ENCODE measurements around the gene SMURF2. TPM values are rescaled to one million over a fixed set of nuclear protein-coding genes. Genes with fewer than 3 reads are reported as not detected.
"Not testable (repeated sequence)": the region's sequence is repeated elsewhere in the genome, so short reads cannot be mapped to it uniquely, and the experiment has no call there.

Gene SMURF2
- total RNA-seq, 1 experiment from 2014 or later, result 35.3 TPM

DNA sequence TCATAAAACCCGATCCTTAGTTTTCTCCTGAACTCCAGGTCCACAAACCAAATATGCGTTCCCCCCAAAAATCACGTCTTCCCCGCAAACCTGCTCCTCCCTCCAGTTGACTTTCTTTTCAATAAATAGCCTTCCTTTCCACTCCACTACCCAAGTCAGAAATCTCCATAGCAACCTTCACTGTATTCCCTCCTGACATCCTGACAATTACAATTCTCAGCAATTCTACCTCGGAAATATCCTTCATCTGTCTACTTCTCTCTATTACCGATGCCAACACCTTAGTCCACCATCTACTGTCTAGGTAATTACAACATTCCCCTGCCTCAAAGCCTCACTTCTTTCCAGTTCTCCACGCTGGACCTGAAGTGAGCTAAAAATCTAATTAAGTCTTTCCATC lies 50.7 kb downstream of the SMURF2 start:
- Mint-ChIP-seq H3K4me1 (no peaks in the 10 kb centered on the region; a peak in 1 of 4 replicates), H3K9me3 (peaks cover 0 to 4% of the 10 kb centered on the region in 2 experiments; a peak in 1 of 5 replicates), H3K36me3 (ENCODE audit: insufficient read depth in 1 of 3, low read depth in 3 of 3) (peaks cover 0 to 5% (median 3%) of the 10 kb centered on the region in 3 experiments; a peak in 3 of 7 replicates), H3K27ac (no peak overlapping the region), H3K4me3 (no peak overlapping the region), H3K27me3 (ENCODE audit: low read depth) (no peaks in the 10 kb centered on the region)
- Histone ChIP-seq H4K91ac (ENCODE audit: insufficient read length, low read depth, low read length) (no peak overlapping the region), H3K14ac (ENCODE audit: insufficient read depth, low read length) (no peak overlapping the region), H2AFZ (ENCODE audit: low read length) (no peak overlapping the region), H3K9ac (ENCODE audit: extremely low read depth, insufficient read length, low read length) (no peak overlapping the region), H3K79me2 (ENCODE audit: insufficient read depth, low read length) (peaks cover 2% of the 10 kb centered on the region; the same call in 1 of the 2 replicates), H3K27ac (ENCODE audit: insufficient read length, low read depth, low read length) (no peak overlapping the region), H3K27me3 (ENCODE audit: insufficient read depth, low read length) (no peaks in the 10 kb centered on the region), H2BK20ac (ENCODE audit: low read depth, low read length, poor library complexity, severe bottlenecking) (no peak overlapping the region), H4K20me1 (ENCODE audit: control insufficient read depth, insufficient read depth, insufficient read length) (no peaks in the 10 kb centered on the region), H3K9me3 (ENCODE audit: control insufficient read depth, low read depth, low read length) (no peaks in the 10 kb centered on the region), H3K23ac (ENCODE audit: insufficient read length, low read depth, low read length) (no peak overlapping the region), H3K4me1 (ENCODE audit: insufficient read depth, low read length) (no peaks in the 10 kb centered on the region), H3K79me1 (ENCODE audit: insufficient read depth, low read depth, low read length, poor library complexity, severe bottlenecking) (peaks cover 4% of the 10 kb centered on the region), H3K18ac (ENCODE audit: insufficient read length, low read depth, low read length) (no peak overlapping the region), H2BK5ac (ENCODE audit: insufficient read length, low read length) (no peak overlapping the region), H3K4ac (ENCODE audit: low read depth, low read length) (no peak overlapping the region), H4K5ac (ENCODE audit: insufficient read length, low read depth, low read length) (no peak overlapping the region), H2BK120ac (ENCODE audit: low read depth, low read length, poor library complexity, severe bottlenecking) (no peak overlapping the region), H3K4me2 (ENCODE audit: insufficient read depth, insufficient read length, low read length) (no peak overlapping the region), H3K23me2 (ENCODE audit: insufficient read length, low read depth, low read length, poor library complexity, severe bottlenecking) (no peaks in the 10 kb centered on the region), H3T11ph (ENCODE audit: low read length) (no peak overlapping the region), H3K56ac (ENCODE audit: insufficient read length, low read depth, low read length) (no peak overlapping the region), H2BK12ac (ENCODE audit: insufficient read length, low read depth, low read length) (no peak overlapping the region), H2AK5ac (ENCODE audit: insufficient read length, low read length) (no peak overlapping the region), H2BK15ac (ENCODE audit: low read depth, low read length) (no peak overlapping the region), H4K8ac (replicated peaks; ENCODE audit: insufficient read length, low read depth, low read length) (no peak overlapping the region)
- no peak for DNase-seq
- WGBS (ENCODE audit: extremely low coverage, insufficient read length, low lambda C conversion rate), result 100% methylated on average over 2 of the region's 7 CpGs
- TF ChIP-seq, protein P1, sequence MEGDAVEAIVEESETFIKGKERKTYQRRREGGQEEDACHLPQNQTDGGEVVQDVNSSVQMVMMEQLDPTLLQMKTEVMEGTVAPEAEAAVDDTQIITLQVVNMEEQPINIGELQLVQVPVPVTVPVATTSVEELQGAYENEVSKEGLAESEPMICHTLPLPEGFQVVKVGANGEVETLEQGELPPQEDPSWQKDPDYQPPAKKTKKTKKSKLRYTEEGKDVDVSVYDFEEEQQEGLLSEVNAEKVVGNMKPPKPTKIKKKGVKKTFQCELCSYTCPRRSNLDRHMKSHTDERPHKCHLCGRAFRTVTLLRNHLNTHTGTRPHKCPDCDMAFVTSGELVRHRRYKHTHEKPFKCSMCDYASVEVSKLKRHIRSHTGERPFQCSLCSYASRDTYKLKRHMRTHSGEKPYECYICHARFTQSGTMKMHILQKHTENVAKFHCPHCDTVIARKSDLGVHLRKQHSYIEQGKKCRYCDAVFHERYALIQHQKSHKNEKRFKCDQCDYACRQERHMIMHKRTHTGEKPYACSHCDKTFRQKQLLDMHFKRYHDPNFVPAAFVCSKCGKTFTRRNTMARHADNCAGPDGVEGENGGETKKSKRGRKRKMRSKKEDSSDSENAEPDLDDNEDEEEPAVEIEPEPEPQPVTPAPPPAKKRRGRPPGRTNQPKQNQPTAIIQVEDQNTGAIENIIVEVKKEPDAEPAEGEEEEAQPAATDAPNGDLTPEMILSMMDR (conservative IDR thresholded peaks at IDR 0.05), result no peak

DNA sequence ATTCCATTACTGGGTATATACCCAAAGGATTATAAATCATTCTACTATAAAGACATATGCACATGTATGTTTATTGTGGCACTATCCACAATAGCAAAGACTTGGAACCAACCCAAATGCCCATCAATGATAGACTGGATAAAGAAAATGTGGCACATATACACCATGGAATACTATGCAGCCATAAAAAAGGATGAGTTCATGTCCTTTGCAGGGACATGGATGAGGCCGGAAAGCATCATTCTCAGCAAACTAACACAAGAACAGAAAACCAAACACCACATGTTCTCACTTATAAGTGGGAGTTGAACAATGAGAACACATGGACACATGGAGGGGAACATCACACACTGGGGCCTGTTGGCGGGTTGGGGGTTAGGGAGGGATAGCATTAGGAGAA lies 51.9 kb downstream of the SMURF2 start:
- H3K27me3 Mint-ChIP-seq (ENCODE audit: low read depth); H3K14ac ChIP-seq (ENCODE audit: insufficient read depth, low read length); H4K91ac ChIP-seq (ENCODE audit: insufficient read length, low read depth, low read length); H3K23me2 ChIP-seq (ENCODE audit: insufficient read length, low read depth, low read length, poor library complexity, severe bottlenecking); H3K79me1 ChIP-seq (ENCODE audit: insufficient read depth, low read depth, low read length, poor library complexity, severe bottlenecking); H3K36me3 Mint-ChIP-seq (ENCODE audit: insufficient read depth in 1 of 3, low read depth in 3 of 3); H3K4me1 Mint-ChIP-seq; H3K4me1 ChIP-seq (ENCODE audit: insufficient read depth, low read length); H3K27ac Mint-ChIP-seq; DNase-seq; H3K27me3 ChIP-seq (ENCODE audit: insufficient read depth, low read length); H3K27ac ChIP-seq (ENCODE audit: insufficient read length, low read depth, low read length); H3K23ac ChIP-seq (ENCODE audit: insufficient read length, low read depth, low read length); H2BK12ac ChIP-seq (ENCODE audit: insufficient read length, low read depth, low read length); H4K20me1 ChIP-seq (ENCODE audit: control insufficient read depth, insufficient read depth, insufficient read length); H3K18ac ChIP-seq (ENCODE audit: insufficient read length, low read depth, low read length); H3K56ac ChIP-seq (ENCODE audit: insufficient read length, low read depth, low read length); H2BK15ac ChIP-seq (ENCODE audit: low read depth, low read length); H4K5ac ChIP-seq (ENCODE audit: insufficient read length, low read depth, low read length); H3K9ac ChIP-seq (ENCODE audit: extremely low read depth, insufficient read length, low read length); H3K4ac ChIP-seq (ENCODE audit: low read depth, low read length); H3K9me3 Mint-ChIP-seq; H4K8ac ChIP-seq (replicated peaks; ENCODE audit: insufficient read length, low read depth, low read length); H2BK20ac ChIP-seq (ENCODE audit: low read depth, low read length, poor library complexity, severe bottlenecking); H2AK5ac ChIP-seq (ENCODE audit: insufficient read length, low read length); H3K4me3 Mint-ChIP-seq; H3T11ph ChIP-seq (ENCODE audit: low read length); H2AFZ ChIP-seq (ENCODE audit: low read length); H3K4me2 ChIP-seq (ENCODE audit: insufficient read depth, insufficient read length, low read length); H3K9me3 ChIP-seq (ENCODE audit: control insufficient read depth, low read depth, low read length); H2BK5ac ChIP-seq (ENCODE audit: insufficient read length, low read length); H2BK120ac ChIP-seq (ENCODE audit: low read depth, low read length, poor library complexity, severe bottlenecking); H3K79me2 ChIP-seq (ENCODE audit: insufficient read depth, low read length): not testable (repeated sequence)
- no CpG with 5 or more reads among the region's 2 CpGs for WGBS (ENCODE audit: extremely low coverage, insufficient read length, low lambda C conversion rate)
